HFFc6 (cell line): ENCODE data around the gene SNRNP27. TPM values are rescaled to one million over a fixed set of nuclear protein-coding genes. Genes with fewer than 3 reads are reported as not detected.

Experiments
- DNase-seq: peaks from one replicate; pipeline ENCODE4 v3.0.0-alpha.2; 2018
- H3K27ac Mint-ChIP-seq: 2 replicates; pipeline ENCODE4 v1.8.0; 2020; ENCODE audit warnings: mild to moderate bottlenecking, mixed read lengths
- H3K27me3 Mint-ChIP-seq: 2 replicates; pipeline ENCODE4 v1.8.0; 2021; ENCODE audit warnings: mild to moderate bottlenecking, moderate library complexity, mixed read lengths; ENCODE audit not compliant: insufficient read depth
- H3K36me3 Mint-ChIP-seq: 2 replicates; pipeline ENCODE4 v1.8.0; 2021; ENCODE audit warnings: low read depth, mixed read lengths
- H3K4me1 Mint-ChIP-seq: 2 replicates; pipeline ENCODE4 v1.8.0; 2020; ENCODE audit warnings: low read depth, mixed read lengths
- H3K4me3 Mint-ChIP-seq: 2 replicates; pipeline ENCODE4 v1.8.0; 2020; ENCODE audit warnings: mild to moderate bottlenecking, moderate library complexity, mixed read lengths
- H3K9me3 Mint-ChIP-seq: 2 replicates; pipeline ENCODE4 v1.8.0; 2020; ENCODE audit warnings: mild to moderate bottlenecking, mixed read lengths
- CTCF ChIP-seq: fragments of 200-600 bp; sonication (generic); IDR thresholded peaks from 2 replicates; pipeline ENCODE4 v1.5.0; 2021; ENCODE audit warnings: antibody characterized with exemption, mild to moderate bottlenecking
- total RNA-seq, 6 experiments: library from RNA; stranded (reverse); fragmentation: NEBNext Ultra II Directional; extraction: Animal tissue kit (Norgen Biotek cat#: 25700); gene quantifications; 2 replicates in 1 of 6; 3 replicates in 5 of 6; pipeline ENCODE4 v1.2.3, GENCODE V29; 2021

The SNRNP27 gene
- total RNA-seq, 6 experiments from 2014 or later = 46.4 to 62.0 (median 55.7) TPM

- peaks cover 32% of the 10 kb centered on the region for H3K4me1 Mint-ChIP-seq
- H3K27me3 Mint-ChIP-seq = peaks cover 3% of the 10 kb centered on the region; the same call in 1 of the 2 replicates
- no peak overlapping the region for H3K4me3 Mint-ChIP-seq
- no peaks in the 10 kb centered on the region for H3K9me3 Mint-ChIP-seq
- H3K36me3 Mint-ChIP-seq = peaks cover 4% of the 10 kb centered on the region; the same call in 1 of the 2 replicates
- peak; percentile 57 for DNase-seq
- peak; percentile 85 for TF ChIP-seq CTCF
- H3K27ac Mint-ChIP-seq = peak overlapping the region; percentile 48; the same call in 1 of the 2 replicates
Measured at GRCh38 chr2:69911985-69912563, 18.3 kb downstream of the SNRNP27 start.

GRCh38 chr2:69914164-69914949, 20.6 kb downstream of the SNRNP27 start:
- peak; percentile 57; the same call in 1 of the 2 replicates for TF ChIP-seq CTCF
- peak; percentile 100 for DNase-seq
- Mint-ChIP-seq H3K9me3 (no peaks in the 10 kb centered on the region), H3K4me3 (peak overlapping the region; percentile 88), H3K27me3 (0 out of 2 replicates have a peak, but pooled peaks cover 2% of the 10 kb centered on the region), H3K36me3 (0 out of 2 replicates have a peak, but pooled peaks cover 4% of the 10 kb centered on the region), H3K27ac (peak overlapping the region; percentile 94), H3K4me1 (peaks cover 45% of the 10 kb centered on the region)

GRCh38 chr2:69914950-69915945, 21.5 kb downstream of the SNRNP27 start, which contains the start of gene MXD1:
MXD1 (plus strand) TSS chr2:69915109; CDS start chr2:69915331, 222 bp downstream.
- 0 out of 2 replicates have a peak, but pooled peaks cover 2% of the 10 kb centered on the region for H3K27me3 Mint-ChIP-seq
- 0 out of 2 replicates have a peak, but pooled peaks cover 4% of the 10 kb centered on the region for H3K36me3 Mint-ChIP-seq
- H3K9me3 Mint-ChIP-seq = no peaks in the 10 kb centered on the region
- TF ChIP-seq CTCF = no peak
- H3K4me3 Mint-ChIP-seq = peak within 1 kb of the TSS; percentile 88
- peak within 1 kb of the TSS; percentile 94 for H3K27ac Mint-ChIP-seq
- peak; percentile 9 for DNase-seq
- peaks cover 45% of the 10 kb centered on the region for H3K4me1 Mint-ChIP-seq

GRCh38 chr2:69916106-69916505, 22.4 kb downstream of the SNRNP27 start:
- peak overlapping the region; percentile 45 for H3K27ac Mint-ChIP-seq
- H3K27me3 Mint-ChIP-seq = 0 out of 2 replicates have a peak, but pooled peaks cover 2% of the 10 kb centered on the region
- peak overlapping the region; percentile 88 for H3K4me3 Mint-ChIP-seq
- no peaks in the 10 kb centered on the region for H3K9me3 Mint-ChIP-seq
- H3K36me3 Mint-ChIP-seq = 0 out of 2 replicates have a peak, but pooled peaks cover 4% of the 10 kb centered on the region
- TF ChIP-seq CTCF = no peak
- DNase-seq = no peak
- peaks cover 45% of the 10 kb centered on the region for H3K4me1 Mint-ChIP-seq

- Mint-ChIP-seq H3K9me3 (no peaks in the 10 kb centered on the region), H3K4me1 (peaks cover 36% of the 10 kb centered on the region), H3K27me3 (0 out of 2 replicates have a peak, but pooled peaks cover 2% of the 10 kb centered on the region), H3K4me3 (peak overlapping the region; percentile 9; the same call in 1 of the 2 replicates), H3K27ac (peak overlapping the region; percentile 73), H3K36me3 (0 out of 2 replicates have a peak, but pooled peaks cover 5% of the 10 kb centered on the region)
- DNase-seq = peak; percentile 78
- TF ChIP-seq CTCF = no peak
Measured at GRCh38 chr2:69917852-69918251, 24.1 kb downstream of the SNRNP27 start.
